Measurements from ENCODE around the gene CTU1.

Gene CTU1

GRCh38 chr19:51065221-51065960 is 42.8 kb downstream of the CTU1 start:
- TF ChIP-seq CTCF (IDR thresholded peaks at IDR 0.05; ENCODE audit: control extremely low read depth, extremely low read depth, low read depth, missing control alignments): no peak
- DNase-seq (ENCODE audit: extremely low spot score): no peak
- POLR2A ChIA-PET: no interaction called here
- CTCF ChIA-PET: no interaction called here

- ChIA-PET POLR2A (no interaction called here), CTCF (no interaction called here)
- no peak for TF ChIP-seq CTCF (IDR thresholded peaks at IDR 0.05; ENCODE audit: control extremely low read depth, extremely low read depth, low read depth, missing control alignments)
- peak; percentile 44 for DNase-seq (ENCODE audit: extremely low spot score)
Measured at GRCh38 chr19:51064534-51065220, 43.5 kb downstream of the CTU1 start, which contains the start of gene KLK13. TSS of gene KLK13 (minus strand) at chr19:51065092. CDS start at chr19:51065067, 25 bp downstream.

- CTCF ChIA-PET: interaction anchor here (1.0 kb wide), 1 partner anchor 29 kb away, joined by 3 read pairs; no protein-coding TSS in a partner anchor
- DNase-seq (ENCODE audit: extremely low spot score): no peak
- POLR2A ChIA-PET: no interaction called here
- no peak for TF ChIP-seq CTCF (IDR thresholded peaks at IDR 0.05; ENCODE audit: control extremely low read depth, extremely low read depth, low read depth, missing control alignments)
Measured at GRCh38 chr19:51063664-51064063, 44.5 kb downstream of the CTU1 start.

- POLR2A ChIA-PET: no interaction called here
Measured at GRCh38 chr19:51060973-51061372, 47.2 kb downstream of the CTU1 start.

GRCh38 chr19:51060336-51060735 is 47.9 kb downstream of the CTU1 start:
- no peak for TF ChIP-seq CTCF (IDR thresholded peaks at IDR 0.05; ENCODE audit: control extremely low read depth, extremely low read depth, low read depth, missing control alignments)
- no peak for DNase-seq (ENCODE audit: extremely low spot score)
- CTCF ChIA-PET: no interaction called here
- POLR2A ChIA-PET: no interaction called here

More at GRCh38 chr19:51060973-51061372, 47.2 kb downstream of the CTU1 start:
- TF ChIP-seq CTCF (IDR thresholded peaks at IDR 0.05; ENCODE audit: control extremely low read depth, extremely low read depth, low read depth, missing control alignments): no peak
- CTCF ChIA-PET: no interaction called here
- no peak for DNase-seq (ENCODE audit: extremely low spot score)

GRCh38 chr19:51059715-51060114 is 48.5 kb downstream of the CTU1 start:
- ChIA-PET CTCF (no interaction called here), POLR2A (no interaction called here)

More at GRCh38 chr19:51059715-51060114, 48.5 kb downstream of the CTU1 start:
- TF ChIP-seq CTCF (IDR thresholded peaks at IDR 0.05; ENCODE audit: control extremely low read depth, extremely low read depth, low read depth, missing control alignments): no peak
- no peak for DNase-seq (ENCODE audit: extremely low spot score)

Measured in GM10248 (cell line).